NCI-H510A (cell line): Measurements from ENCODE around the gene TEK.
"Not testable (repeated sequence)": the region's sequence is repeated elsewhere in the genome, so short reads cannot be mapped to it uniquely, and the experiment has no call there.

Source experiments
- DNase-seq: peaks from one replicate; lab custom pipeline; 2025; lab: John Stamatoyannopoulos, UW

The TEK gene

DNA sequence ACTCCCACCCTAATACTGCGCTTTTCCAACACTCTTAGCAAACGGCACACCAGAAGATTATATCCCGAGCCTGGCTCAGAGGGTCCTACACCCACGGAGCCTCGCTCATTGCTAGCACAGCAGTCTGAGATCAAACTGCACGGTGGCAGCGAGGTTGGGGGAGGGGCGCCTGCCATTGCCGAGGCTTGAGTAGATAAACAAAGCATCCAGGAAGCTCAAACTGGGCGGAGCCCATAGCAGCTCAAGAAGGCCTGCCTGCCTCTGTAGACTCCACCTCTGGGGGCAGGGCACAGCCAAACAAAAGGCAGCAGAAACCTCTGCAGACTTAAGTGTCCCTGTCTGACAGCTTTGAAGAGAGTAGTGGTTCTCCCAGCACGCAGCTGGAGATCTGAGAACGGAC lies 130.6 kb downstream of the TEK start:
- not testable (repeated sequence) for DNase-seq

DNA sequence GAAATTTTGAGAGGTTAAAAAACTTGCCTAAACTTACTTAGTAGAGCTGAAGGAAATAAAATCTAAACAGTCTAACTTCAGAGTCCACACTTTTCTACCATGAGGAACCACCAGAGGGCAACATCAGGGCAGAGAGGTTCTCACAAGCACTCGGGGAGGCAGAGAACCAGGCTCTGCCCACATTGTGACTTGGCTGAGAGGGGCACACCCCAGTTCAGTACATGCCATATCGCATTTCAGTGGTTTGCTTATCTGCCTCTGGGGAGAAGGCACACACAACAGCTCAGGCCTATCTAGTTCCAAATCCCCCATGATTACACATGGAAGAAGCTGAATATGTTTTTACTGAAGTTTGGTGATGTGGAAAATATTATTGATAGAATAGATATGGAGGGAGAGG lies 138.7 kb downstream of the TEK start:
- no peak for DNase-seq

DNA sequence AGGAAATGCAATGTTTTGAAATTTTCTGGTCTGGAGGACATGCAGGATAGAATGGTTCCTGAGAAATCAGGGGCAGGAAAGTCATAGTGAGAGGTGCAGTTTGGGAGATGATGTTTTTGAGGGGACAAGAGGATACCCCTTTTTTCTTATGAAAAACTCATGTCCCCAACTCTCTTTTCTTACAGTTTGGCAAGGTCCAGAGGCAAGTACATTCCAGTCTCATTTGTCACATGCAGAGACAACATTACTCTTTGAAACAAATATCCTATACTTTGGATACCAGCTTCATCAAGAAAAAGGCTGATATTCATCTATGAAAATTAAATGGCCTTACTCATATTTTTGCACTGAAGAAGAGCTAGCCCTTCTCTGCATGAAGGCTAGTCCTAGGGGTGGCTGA lies 139.7 kb downstream of the TEK start:
- no peak for DNase-seq

DNA sequence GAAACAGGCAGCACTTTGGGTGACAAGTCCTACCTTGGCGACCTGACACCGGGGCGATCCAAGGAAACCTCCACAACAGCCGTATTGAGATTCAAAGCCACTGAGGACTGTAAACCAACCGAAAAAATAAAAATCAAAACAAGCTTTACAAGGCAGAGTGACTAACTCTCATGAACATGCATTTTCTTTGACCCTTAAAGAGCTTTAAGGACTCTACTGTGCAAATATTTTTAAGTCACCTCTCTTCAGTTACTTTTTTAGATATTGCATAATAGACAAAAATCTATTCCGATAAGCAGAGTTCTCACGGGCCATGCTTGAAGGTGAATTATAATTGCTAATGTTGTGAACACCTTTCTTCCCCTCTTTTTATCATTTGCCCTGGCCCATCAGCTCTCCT lies 149.6 kb downstream of the TEK start:
- DNase-seq: no peak

DNA sequence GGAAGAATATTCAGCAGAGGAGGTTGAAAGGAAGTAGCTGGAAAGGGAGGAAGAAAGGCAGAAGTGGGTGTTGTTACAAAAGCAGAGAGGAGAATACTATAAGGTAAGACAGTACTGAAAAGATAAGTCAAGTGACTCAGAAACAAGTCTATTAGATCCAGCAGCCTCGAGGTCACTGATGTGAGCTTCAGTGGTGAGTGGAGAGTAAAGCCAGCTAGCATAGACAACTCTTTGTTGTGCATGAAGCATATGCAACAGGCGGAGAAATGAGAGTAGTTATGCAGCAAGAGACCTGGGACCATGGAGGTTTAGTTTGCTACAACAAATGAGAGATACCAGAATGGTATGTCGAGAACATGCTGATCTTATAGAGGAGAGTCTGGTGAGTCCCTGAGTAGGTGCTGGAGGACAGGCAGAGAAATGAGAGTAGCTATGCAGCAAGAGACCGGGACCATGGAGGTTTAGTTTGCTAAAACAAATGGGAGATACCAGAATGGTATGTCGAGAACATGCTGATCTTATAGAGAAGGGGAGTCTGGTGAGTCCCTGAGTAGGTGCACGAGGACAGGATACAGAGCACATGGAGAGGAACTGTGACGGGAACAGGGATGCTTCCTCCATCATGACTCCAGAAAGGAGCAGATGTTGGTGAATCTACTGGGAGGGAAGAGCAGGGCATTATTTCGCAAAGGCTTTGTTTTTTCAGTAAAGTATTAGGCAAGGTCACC lies 151.9 kb downstream of the TEK start:
- DNase-seq: no peak

DNA sequence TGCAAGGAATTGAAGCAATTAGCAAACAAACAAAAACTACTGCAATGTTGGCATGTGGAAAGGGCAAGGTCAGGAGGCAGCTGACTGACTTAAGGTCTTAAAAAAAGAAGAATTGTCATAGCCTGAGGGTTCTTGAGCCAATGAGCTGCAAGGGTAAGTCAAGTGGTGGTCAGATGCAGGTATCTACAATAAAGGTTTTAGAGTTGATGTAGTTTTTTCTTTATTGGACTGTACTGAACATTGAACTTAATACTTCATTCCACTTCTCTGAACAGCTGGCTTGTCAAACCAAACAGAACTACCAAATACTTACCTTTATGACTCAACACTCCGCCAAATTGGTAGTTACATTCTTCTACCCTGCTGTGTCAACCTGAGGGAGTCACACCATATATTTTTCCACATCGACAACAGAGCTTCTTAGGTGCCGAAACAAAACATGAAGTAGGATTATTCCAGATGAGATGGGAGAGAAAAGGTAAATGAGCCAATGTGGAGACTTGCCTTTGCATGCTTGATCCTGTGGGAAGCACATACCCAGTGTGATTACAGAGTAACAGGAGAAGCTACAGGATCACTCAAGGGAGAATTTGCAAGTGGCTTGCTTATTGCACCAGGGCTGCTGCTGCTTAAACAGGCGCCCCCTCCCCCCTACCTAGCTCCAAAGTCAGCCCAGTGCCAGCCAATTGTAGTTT lies 152.6 kb downstream of the TEK start:
- DNase-seq: no peak

DNA sequence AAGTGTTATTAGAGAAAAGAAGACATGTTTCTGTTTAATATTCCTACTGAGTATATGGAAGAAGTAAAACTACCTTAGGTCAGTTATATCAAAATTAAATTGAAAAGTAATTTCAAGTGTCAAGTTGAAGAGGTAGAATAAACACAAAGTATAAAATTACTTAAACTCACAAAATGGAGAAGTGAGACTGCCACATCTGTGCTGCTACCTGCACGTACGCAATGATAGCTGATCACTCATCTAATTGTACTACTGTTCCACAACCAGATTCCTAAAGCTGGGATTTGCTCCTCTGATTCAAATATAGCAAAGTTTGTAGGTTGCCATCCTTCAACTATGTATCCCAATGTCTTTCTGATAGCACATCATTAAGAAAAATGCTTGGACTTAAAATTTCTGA lies 163.1 kb downstream of the TEK start:
- no peak for DNase-seq

DNA sequence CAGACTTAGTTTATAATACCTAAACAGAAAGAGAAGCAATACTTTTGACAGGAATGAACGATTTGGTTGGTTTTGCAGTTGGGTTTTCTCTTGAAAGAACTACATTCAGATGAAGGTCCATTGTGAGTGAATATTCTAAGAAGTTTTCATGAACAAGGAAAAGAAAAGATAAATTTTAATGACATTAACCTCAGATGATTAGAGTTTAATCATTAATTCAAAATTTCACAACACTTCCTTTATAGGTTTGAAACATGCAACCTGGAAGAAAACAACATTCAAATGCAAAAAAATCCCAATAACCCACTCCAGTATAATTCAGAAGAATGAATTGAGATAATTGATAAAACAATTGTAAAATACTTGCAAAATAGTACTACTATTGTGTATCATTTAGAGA lies 164.2 kb downstream of the TEK start:
- DNase-seq: no peak

DNA sequence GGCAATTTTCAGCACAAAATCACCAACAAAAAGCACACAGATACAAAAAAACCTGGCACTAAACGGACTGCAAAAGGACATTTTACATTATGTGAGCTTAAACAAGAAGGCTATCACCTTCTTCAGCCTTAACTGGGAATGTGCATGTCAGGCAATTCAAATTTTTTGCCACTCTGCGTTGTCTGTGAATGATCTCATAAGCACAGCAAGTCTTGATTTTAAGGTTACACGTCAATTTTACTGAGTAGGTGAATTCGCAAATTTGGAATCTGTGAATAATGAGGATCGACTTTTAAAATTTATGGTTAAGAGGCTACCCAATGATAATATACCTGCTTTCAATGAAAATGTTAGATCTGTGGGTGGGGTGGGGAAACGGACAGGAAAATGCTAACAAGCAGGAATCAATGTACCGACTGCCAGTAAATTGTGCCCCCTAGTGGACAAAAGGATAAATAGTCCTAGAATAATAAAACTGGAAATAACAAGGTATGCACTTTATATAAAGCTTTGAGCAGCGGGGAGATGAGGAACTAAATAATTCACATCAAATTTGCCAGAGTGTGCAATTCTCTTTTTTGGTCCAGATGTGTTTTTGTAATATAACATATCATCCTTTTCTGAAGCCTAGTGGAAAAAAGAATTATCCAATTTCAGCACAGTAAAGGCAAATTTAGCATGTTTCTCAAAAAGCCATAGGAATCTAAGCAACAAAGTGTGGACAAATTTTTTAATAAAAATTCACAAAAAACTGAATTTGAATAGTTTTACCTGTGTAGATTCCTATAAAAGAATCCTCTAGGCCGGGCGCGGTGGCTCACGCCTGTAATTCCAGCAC lies 167.4 kb downstream of the TEK start:
- no peak for DNase-seq

DNA sequence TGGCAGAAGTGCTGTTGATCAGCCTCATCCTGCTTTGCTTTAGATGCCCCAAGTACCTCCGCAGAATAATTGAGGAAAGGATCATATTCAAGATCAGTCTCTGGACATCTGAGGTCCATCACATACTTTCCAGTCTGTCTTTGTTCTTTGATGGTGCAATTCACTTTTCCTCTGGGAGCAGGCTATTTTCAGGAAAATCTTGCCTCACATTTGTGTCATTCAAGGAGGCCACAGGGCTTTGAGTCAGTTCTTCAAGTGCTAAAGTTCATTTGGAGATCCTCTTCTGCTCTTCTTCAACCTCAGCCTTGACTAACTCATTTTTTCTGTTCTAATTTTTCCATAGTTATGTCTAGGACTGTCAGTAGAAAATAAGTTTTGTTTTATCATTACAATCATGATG lies 169.3 kb downstream of the TEK start:
- DNase-seq: no peak

DNA sequence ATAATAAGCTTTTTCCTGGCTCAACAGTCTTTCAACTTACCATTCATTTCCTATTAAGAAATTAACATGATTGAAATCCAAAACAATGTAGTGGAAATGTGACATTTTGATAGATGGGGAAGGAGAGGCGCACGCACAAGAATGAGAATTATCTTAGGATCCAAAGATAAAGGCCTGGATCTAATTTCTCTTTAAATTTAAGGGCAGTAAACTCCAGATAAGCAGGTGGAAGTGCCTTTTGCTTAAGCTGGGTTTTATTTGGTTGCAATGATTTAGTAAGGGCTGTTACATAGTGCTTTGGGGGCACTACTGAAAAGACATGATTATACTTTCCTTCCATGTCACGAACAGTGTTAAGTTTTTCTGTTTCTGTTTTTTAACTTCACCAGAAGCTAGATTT lies 170.6 kb downstream of the TEK start:
- DNase-seq: no peak
